NCI-H226 (cell line): ENCODE data around the gene RANBP10.

Source experiments
- DNase-seq: peaks from one replicate; pipeline ENCODE4 v3.0.0-alpha.2; 2015

Gene RANBP10

DNA sequence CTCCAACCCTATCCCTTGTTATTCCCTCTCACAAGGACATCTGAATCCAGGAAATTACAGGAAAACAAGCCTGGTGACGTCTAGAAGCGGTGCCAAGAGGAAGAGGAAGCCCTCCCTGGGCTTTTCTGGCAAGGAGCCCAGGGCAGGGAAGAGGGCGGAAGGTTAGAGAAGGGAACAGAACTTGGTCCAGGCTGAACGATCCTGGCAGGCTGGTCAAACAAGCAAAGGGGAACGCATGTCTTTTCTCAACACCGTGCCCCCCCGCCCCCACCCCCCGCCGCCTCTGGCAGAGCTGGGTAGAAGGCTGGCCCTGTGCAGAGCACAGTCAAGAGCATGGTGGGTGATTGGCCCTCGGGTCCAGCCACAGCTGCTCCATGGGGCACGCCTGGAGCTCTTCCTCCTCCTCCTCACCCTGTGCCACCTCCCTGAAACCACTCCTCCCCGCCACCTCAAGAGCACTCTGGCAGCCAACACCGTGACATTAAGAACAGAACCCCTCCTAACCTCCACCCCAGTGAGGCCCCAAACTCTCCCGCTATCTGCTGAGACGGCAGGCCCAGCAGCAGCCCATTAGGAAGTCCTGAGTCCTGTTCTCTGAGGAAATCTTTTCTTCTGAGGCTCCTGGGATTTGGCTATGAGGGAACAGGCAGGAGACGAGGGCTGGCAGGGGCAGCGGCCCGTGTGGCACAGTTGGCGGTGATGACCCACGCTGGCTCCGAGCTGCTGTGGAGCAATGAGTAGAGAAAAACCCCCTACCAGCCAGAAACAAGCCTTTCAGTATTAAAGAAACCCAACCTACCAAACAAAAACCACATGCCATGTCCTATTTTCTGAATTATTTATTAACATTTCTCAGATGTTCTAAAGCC lies 132.4 kb downstream of the RANBP10 start:
- DNase-seq: no peak
